Measurements from ENCODE around the gene INCA1. TPM values are rescaled to one million over a fixed set of nuclear protein-coding genes. Genes with fewer than 3 reads are reported as not detected.

Gene INCA1
- total and polyA plus RNA-seq, 2 of the 13 experiments (the other 11 are each of a cell fraction or from before 2014, with no cell fraction given): 0.93 to 2.6 TPM

- TF ChIP-seq ZBTB46 (CRISPR knock-in tag; IDR thresholded peaks at IDR 0.05; ENCODE audit: borderline replicate concordance) (no peak), ZBTB42 (CRISPR knock-in tag; IDR thresholded peaks at IDR 0.05) (no peak), ZNF768 (CRISPR knock-in tag; IDR thresholded peaks at IDR 0.05) (peak; percentile 40; the same call in 1 of the 2 replicates), HOXA3 (CRISPR knock-in tag; IDR thresholded peaks at IDR 0.05) (0 out of 2 replicates have a peak, but pooled peaks have one; percentile 24), TCF12 (IDR thresholded peaks at IDR 0.05) (no peak), TCF12 (CRISPR knock-in tag; IDR thresholded peaks at IDR 0.05) (no peak), HBP1 (CRISPR knock-in tag; IDR thresholded peaks at IDR 0.05; ENCODE audit: low read depth) (no peak), CHD2 (IDR thresholded peaks at IDR 0.05; ENCODE audit: low read depth, low read length) (peak; percentile 75), SMARCC2 (IDR thresholded peaks at IDR 0.05) (no peak), GPBP1L1 (CRISPR knock-in tag; IDR thresholded peaks at IDR 0.05) (no peak), NFYB (CRISPR knock-in tag; IDR thresholded peaks at IDR 0.05) (peak; percentile 97), MED13 (CRISPR knock-in tag; IDR thresholded peaks at IDR 0.05) (no peak), ZBTB40 (IDR thresholded peaks at IDR 0.05) (no peak), ZBTB40 (CRISPR knock-in tag; IDR thresholded peaks at IDR 0.05) (0 out of 2 replicates have a peak, but pooled peaks have one; percentile 34), ZEB1 (IDR thresholded peaks at IDR 0.05; ENCODE audit: insufficient replicate concordance, low read depth) (no peak), ZNF563 (CRISPR knock-in tag; IDR thresholded peaks at IDR 0.05) (no peak), ZNF138 (CRISPR knock-in tag; IDR thresholded peaks at IDR 0.05; ENCODE audit: low read depth) (0 out of 2 replicates have a peak, but pooled peaks have one; percentile 24)
Observed at GRCh38 chr17:4966844-4967538, 30.3 kb downstream of the INCA1 start (continued).

Measured in HepG2 (cell line).